B cell (primary cell): ENCODE results near the gene CATSPERE. TPM values are rescaled to one million over a fixed set of nuclear protein-coding genes. Genes with fewer than 3 reads are reported as not detected.

Source experiments
- ATAC-seq: fragments of 200-7000 bp; cut with Tn5 transposase; one replicate; pipeline ENCODE4 v1.10.0; 2021; ENCODE audit warnings: low read depth, mild to moderate bottlenecking, moderate number of reproducible peaks, moderate library complexity
- CTCF ChIA-PET: fragments of 350-600 bp; sonication (Branson Sonifier 250); formaldehyde crosslinking; loops from one replicate; lab custom pipeline; 2021; ENCODE audit warnings: antibody characterized with exemption, inconsistent platforms; lab: Charles Lee
- POLR2A ChIA-PET: fragments of 350-600 bp; sonication (Branson Sonifier 250); formaldehyde crosslinking; loops from one replicate; lab custom pipeline; 2021; ENCODE audit warnings: antibody characterized with exemption; lab: Charles Lee
- DNase-seq: peaks from one replicate; pipeline ENCODE4 v3.0.0; 2013
- H2AFZ ChIP-seq: 2 replicates; pipeline ENCODE4 v1.6.1; 2012; ENCODE audit warnings: mild to moderate bottlenecking, low read depth, low read length; ENCODE audit not compliant: insufficient read depth, poor library complexity, severe bottlenecking
- H3K27ac ChIP-seq, 2 donors: 1 replicate in 1 of 2; 2 replicates in 1 of 2; pipeline ENCODE4 v1.5.1; 2012 to 2013; ENCODE audit warnings: low read length in 2 of 2, mild to moderate bottlenecking in 2 of 2, moderate library complexity in 1 of 2
- H3K27me3 ChIP-seq, 4 experiments: fragments of 200-600 bp in 1 of 4; sonication (generic) in 1 of 4; replicated peaks in 1 of 4; 1 replicate in 2 of 4; 2 replicates in 2 of 4; pipeline versions ENCODE4 v1.6.1 to v1.7.0; 2013 to 2016; ENCODE audit warnings: low read length in 3 of 4, mild to moderate bottlenecking in 2 of 4, mixed read lengths in 1 of 4, moderate library complexity in 1 of 4; ENCODE audit not compliant: insufficient read depth in 4 of 4, control insufficient read depth in 3 of 4; ENCODE audit errors: control extremely low read depth in 1 of 4
- H3K36me3 ChIP-seq, 2 experiments: replicated peaks in 1 of 2; 1 replicate in 1 of 2; 2 replicates in 1 of 2; pipeline versions ENCODE4 v1.6.1 to v1.7.1; 2013; ENCODE audit warnings: low read length in 1 of 2; ENCODE audit not compliant: insufficient read depth in 2 of 2, control insufficient read depth in 1 of 2; ENCODE audit errors: control extremely low read depth in 1 of 2, extremely low read depth in 1 of 2
- H3K4me1 ChIP-seq, 2 donors: fragments of 200-600 bp in 1 of 2; sonication (generic) in 1 of 2; 1 replicate in 1 of 2; 2 replicates in 1 of 2; pipeline versions ENCODE4 v1.5.1 to v1.6.1; 2013 to 2017; ENCODE audit warnings: low read length in 2 of 2; ENCODE audit not compliant: control insufficient read depth in 2 of 2, insufficient read depth in 2 of 2
- H3K4me2 ChIP-seq: replicated peaks from 2 replicates; pipeline ENCODE3; 2012; ENCODE audit warnings: mild to moderate bottlenecking, low read depth, low read length; ENCODE audit not compliant: poor library complexity, severe bottlenecking
- H3K4me3 ChIP-seq, 5 experiments: fragments of 200-600 bp in 1 of 5; sonication (generic) in 1 of 5; 1 replicate in 3 of 5; 2 replicates in 2 of 5; pipeline versions ENCODE4 v1.5.1 to v1.7.0; 2011 to 2016; ENCODE audit warnings: low read length in 4 of 5, mild to moderate bottlenecking in 4 of 5, low read depth in 2 of 5, control low read depth in 1 of 5, moderate library complexity in 1 of 5; ENCODE audit not compliant: insufficient read depth in 1 of 5; ENCODE audit errors: control extremely low read depth in 1 of 5, extremely low read depth in 1 of 5
- H3K79me2 ChIP-seq: fragments of 200-600 bp; sonication (generic); one replicate; pipeline ENCODE4 v1.6.0; 2016; ENCODE audit warnings: low read length; ENCODE audit not compliant: control insufficient read depth, insufficient read depth
- H3K9ac ChIP-seq: fragments of 200-600 bp; sonication (generic); 2 replicates; pipeline ENCODE4 v1.6.1; 2017; ENCODE audit warnings: mild to moderate bottlenecking, low read length, moderate library complexity
- H3K9me3 ChIP-seq, 3 donors: one replicate each; pipeline versions ENCODE4 v1.6.1 to v1.7.1; 2013; ENCODE audit warnings: low read length in 2 of 3; ENCODE audit not compliant: control insufficient read depth in 2 of 3, insufficient read depth in 1 of 3; ENCODE audit errors: control extremely low read depth in 1 of 3
- H4K20me1 ChIP-seq: 2 replicates; pipeline ENCODE4 v1.6.0; 2012; ENCODE audit warnings: mild to moderate bottlenecking, low read length; ENCODE audit not compliant: insufficient read depth, control insufficient read depth, poor library complexity, severe bottlenecking
- H3K27ac Mint-ChIP-seq: one replicate; pipeline ENCODE4 v1.8.0; 2021; ENCODE audit warnings: mixed read lengths
- H3K27me3 Mint-ChIP-seq: one replicate; pipeline ENCODE4 v1.8.0; 2021; ENCODE audit warnings: mixed read lengths
- H3K4me1 Mint-ChIP-seq: one replicate; pipeline ENCODE4 v1.8.0; 2021; ENCODE audit warnings: mixed read lengths
- H3K4me3 Mint-ChIP-seq: one replicate; pipeline ENCODE4 v1.8.0; 2021; ENCODE audit warnings: mixed read lengths
- H3K9me3 Mint-ChIP-seq: one replicate; pipeline ENCODE4 v1.8.0; 2022; ENCODE audit warnings: mixed read lengths; ENCODE audit not compliant: insufficient read depth
- EZH2 ChIP-seq: IDR thresholded peaks from 2 replicates; pipeline ENCODE4 v1.6.1; 2012; ENCODE audit warnings: borderline replicate concordance, low read depth, mild to moderate bottlenecking, moderate library complexity, low read length; ENCODE audit not compliant: insufficient read depth, poor library complexity, severe bottlenecking
- WGBS: methylation state at CpG from one replicate; pipeline ENCODE4 v1.1.5; 2013; ENCODE audit warnings: missing lambda C conversion rate; ENCODE audit not compliant: insufficient coverage; 5-methylcytosine and 5-hydroxymethylcytosine counted together
- intact Hi-C: fragments of 100-400 bp; cut with micrococcal nuclease; formaldehyde crosslinking; loops from one replicate; pipeline ENCODE4 v1.10.0; 2022
- polyA plus RNA-seq: library from polyadenylated mRNA; depleted of rRNA; stranded (reverse); fragments of >200 nt; gene quantifications from 2 replicates; pipeline ENCODE4 v1.2.3, GENCODE V29; 2012
- total RNA-seq, 2 donors: library from RNA; stranded (reverse); fragments of 120-200 nt in 1 of 2; gene quantifications; 1 replicate in 1 of 2; 2 replicates in 1 of 2; pipeline versions ENCODE4 v1.2.3 to v1.2.4, GENCODE V29; 2013 to 2022
- TF ChIP-seq, protein P1 (sequence below): fragments of 200-600 bp; IDR thresholded peaks from one replicate; pipeline ENCODE4 v1.8.0; 2022; ENCODE audit warnings: antibody characterized with exemption, mild to moderate bottlenecking

CATSPERE gene
- total and polyA plus RNA-seq, 2 donors (not counting 1 experiment from before 2014, with no cell fraction given): 0.82 to 3.1 TPM

- ATAC-seq: no peak
- H3K9ac ChIP-seq: no peak overlapping the region
- H3K27me3 ChIP-seq: peaks cover 0 to 2% (median 0%) of the 10 kb centered on the region in 4 experiments
- Mint-ChIP-seq H3K9me3 (no peaks in the 10 kb centered on the region), H3K4me1 (no peaks in the 10 kb centered on the region), H3K4me3 (no peak overlapping the region), H3K27ac (no peak overlapping the region), H3K27me3 (peaks cover 30% of the 10 kb centered on the region)
- no peak overlapping the region for H2AFZ ChIP-seq
- no peaks in the 10 kb centered on the region for H3K79me2 ChIP-seq
- H3K4me2 ChIP-seq: no peak overlapping the region
- CTCF ChIA-PET: interaction anchor here (0.6 to 1.9 kb wide), 2 partner anchors 16 to 23 kb away, joined by 3 to 5 read pairs; no protein-coding TSS in a partner anchor
- no peaks in the 10 kb centered on the region for H3K9me3 ChIP-seq
- WGBS: 80% methylated on average over 1 of the region's 4 CpGs
- H3K27ac ChIP-seq: no peak overlapping the region
- no peaks in the 10 kb centered on the region for H3K4me1 ChIP-seq
- DNase-seq: no peak
- intact Hi-C loops: no loop called here
- H3K4me3 ChIP-seq: no peak overlapping the region
- H3K36me3 ChIP-seq: no peaks in the 10 kb centered on the region
- TF ChIP-seq, protein P1, sequence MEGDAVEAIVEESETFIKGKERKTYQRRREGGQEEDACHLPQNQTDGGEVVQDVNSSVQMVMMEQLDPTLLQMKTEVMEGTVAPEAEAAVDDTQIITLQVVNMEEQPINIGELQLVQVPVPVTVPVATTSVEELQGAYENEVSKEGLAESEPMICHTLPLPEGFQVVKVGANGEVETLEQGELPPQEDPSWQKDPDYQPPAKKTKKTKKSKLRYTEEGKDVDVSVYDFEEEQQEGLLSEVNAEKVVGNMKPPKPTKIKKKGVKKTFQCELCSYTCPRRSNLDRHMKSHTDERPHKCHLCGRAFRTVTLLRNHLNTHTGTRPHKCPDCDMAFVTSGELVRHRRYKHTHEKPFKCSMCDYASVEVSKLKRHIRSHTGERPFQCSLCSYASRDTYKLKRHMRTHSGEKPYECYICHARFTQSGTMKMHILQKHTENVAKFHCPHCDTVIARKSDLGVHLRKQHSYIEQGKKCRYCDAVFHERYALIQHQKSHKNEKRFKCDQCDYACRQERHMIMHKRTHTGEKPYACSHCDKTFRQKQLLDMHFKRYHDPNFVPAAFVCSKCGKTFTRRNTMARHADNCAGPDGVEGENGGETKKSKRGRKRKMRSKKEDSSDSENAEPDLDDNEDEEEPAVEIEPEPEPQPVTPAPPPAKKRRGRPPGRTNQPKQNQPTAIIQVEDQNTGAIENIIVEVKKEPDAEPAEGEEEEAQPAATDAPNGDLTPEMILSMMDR: no peak
- no peak for TF ChIP-seq EZH2
- POLR2A ChIA-PET: no interaction called here
- no peaks in the 10 kb centered on the region for H4K20me1 ChIP-seq
Observed at GRCh38 chr1:244626709-244627108, 165.6 kb downstream of the CATSPERE start.

DNA sequence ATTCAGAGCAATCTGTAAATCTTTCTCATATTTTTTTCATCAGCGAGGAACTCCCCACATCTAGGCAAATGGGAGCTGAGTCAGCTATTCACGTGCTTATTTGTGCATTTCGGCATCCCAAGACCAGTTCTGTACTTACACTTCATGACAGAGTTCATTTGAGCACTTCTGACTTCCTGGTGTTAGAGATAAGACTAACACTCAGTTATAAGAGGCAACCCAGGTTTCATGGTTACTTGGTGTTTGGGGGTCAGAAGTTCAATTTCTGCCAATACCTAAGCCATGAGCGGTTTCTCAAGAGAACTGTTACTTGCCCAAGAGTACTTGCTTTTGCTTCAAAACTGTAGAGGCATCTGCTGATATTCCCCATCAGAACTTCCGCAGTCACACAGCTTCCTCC, 167.7 kb downstream of the CATSPERE start:
- no peaks in the 10 kb centered on the region for H3K79me2 ChIP-seq
- no peak overlapping the region for H3K9ac ChIP-seq
- CTCF ChIA-PET: interaction anchor here (1.0 kb wide), 1 partner anchor 25 kb away, joined by 3 read pairs; no protein-coding TSS in a partner anchor
- WGBS: 92% methylated on average over 4 of the region's 5 CpGs
- H3K4me2 ChIP-seq: no peak overlapping the region
- no peaks in the 10 kb centered on the region for H3K9me3 ChIP-seq
- Mint-ChIP-seq H3K4me3 (no peak overlapping the region), H3K9me3 (no peaks in the 10 kb centered on the region), H3K27me3 (peaks cover 33% of the 10 kb centered on the region), H3K4me1 (no peaks in the 10 kb centered on the region), H3K27ac (no peak overlapping the region)
- POLR2A ChIA-PET: no interaction called here
- TF ChIP-seq, protein P1: no peak
- TF ChIP-seq EZH2: no peak
- H3K4me3 ChIP-seq: no peak overlapping the region
- H3K36me3 ChIP-seq: no peaks in the 10 kb centered on the region
- H3K4me1 ChIP-seq: no peaks in the 10 kb centered on the region
- no peak overlapping the region for H2AFZ ChIP-seq
- no peaks in the 10 kb centered on the region for H4K20me1 ChIP-seq
- ATAC-seq (no peak), DNase-seq (no peak)
- H3K27me3 ChIP-seq: peaks cover 0 to 2% (median 0%) of the 10 kb centered on the region in 4 experiments
- intact Hi-C loops: no loop called here
- H3K27ac ChIP-seq: no peak overlapping the region
